HG03095 (cell line): Measurements from ENCODE around the gene PRKCB.

ENCODE experiments used
- ATAC-seq: cut with Tn5 transposase; IDR thresholded peaks from one replicate; pipeline ENCODE4 v1.9.1; 2021; ENCODE audit warnings: moderate library complexity; ENCODE audit not compliant: unreplicated experiment

PRKCB gene

DNA sequence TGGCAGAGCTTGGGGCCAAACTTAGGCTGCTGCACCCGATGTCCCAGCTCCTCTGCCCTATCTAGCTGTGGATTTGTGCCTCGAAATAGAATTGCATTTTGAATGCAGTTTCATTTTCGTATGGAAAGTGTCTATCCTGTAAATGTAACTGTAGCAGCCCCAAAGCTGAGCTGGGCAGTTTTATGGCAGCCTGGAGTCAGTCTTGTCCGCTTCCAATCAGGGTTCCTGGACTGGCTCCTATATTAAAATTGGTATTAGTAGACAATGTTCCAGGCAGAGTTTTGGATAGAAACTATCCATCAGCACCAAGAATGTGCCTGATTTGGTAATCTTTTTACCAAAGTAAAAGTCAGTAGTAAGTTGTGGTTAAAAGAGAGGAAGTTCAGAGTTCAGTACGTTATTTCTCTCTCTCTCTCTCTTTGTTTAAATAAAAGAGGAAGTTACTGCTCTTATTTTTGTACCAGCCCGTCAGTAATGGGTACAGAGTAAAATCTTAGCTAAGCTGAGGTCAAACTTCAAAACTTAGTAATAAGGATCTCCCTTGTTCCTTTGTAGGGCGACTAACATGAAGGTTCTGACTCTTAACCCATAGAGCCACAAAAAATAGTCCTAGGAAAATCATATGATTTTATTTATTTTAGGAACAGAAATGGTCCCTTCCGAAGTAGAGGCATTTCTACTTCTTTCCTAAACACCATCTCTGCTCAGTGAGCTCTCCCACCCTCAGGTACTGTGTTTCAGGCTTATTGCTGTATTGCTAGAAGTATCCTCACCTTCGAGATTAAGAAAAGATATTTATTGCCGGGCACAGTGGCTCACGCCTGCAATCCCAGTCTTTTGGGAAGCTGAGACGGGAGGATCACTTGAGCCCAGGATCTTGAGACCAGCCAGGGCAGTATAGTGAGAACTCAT is 28.0 kb downstream of the PRKCB start:
- ATAC-seq: peak; percentile 69

DNA sequence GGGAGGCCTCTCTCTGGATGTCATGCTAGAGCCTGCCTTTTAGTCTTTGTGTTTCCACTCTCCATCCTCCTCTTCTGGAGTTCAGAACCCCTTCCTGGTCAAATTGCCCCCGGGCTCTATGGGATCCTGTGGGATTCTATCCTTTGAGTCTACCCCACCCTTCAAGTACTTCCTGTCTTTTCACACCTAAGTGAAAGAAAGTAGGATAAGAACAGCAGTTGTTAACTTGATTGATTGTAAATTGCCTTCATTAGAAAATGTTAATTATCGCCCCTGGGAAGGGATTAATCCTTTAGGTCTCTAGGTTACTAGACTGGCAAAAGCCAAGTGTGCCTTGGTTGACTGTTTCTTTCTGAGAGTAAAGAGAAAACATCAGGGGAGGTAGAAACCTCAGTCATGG is 30.1 kb downstream of the PRKCB start:
- no peak for ATAC-seq

DNA sequence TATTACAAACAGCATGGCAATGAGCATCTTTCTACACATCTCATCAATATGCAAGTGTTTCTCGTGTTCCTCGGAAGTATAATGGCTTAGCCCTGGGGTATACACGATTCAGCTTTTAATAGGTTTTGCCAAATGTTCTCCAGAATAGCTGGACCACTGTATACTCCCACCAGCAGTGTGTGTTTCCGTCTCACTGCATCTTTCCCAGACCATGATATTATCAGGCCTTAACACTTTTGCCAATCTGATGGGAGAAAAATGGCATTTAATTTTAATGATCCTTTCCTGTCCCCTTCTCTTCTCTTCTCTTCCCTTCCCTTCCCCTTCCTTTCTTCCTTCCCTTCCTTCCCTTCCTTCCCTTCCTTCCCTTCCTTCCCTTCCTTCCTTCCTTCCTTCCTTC is 30.8 kb downstream of the PRKCB start:
- ATAC-seq: no peak

- ATAC-seq: no peak
Measured at GRCh38 chr16:23867566-23867965, 31.8 kb downstream of the PRKCB start.

DNA sequence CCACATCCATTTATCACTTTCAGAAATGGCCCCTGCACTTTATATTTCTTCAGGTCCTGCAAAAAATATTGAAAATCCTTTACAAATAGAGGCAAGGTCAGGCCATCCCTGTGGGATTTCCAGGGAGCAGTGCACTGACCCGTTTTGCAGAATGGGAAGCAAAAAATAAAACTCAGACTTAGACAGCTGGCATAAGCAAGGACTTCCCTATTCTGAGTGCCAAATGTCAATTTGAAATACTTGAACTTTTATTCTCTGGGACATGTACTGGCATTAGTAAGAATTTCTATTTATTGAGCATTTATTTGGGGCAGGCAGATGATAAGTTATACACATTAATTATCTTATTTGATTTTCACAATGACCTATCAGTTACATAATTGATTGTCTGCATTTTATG is 32.4 kb downstream of the PRKCB start:
- ATAC-seq: no peak

GRCh38 chr16:23869052-23869451 is 33.3 kb downstream of the PRKCB start:
- no peak for ATAC-seq

GRCh38 chr16:23871924-23872323 is 36.1 kb downstream of the PRKCB start:
- no peak for ATAC-seq

- no peak for ATAC-seq
Measured at GRCh38 chr16:23874613-23875294, 39.0 kb downstream of the PRKCB start.

DNA sequence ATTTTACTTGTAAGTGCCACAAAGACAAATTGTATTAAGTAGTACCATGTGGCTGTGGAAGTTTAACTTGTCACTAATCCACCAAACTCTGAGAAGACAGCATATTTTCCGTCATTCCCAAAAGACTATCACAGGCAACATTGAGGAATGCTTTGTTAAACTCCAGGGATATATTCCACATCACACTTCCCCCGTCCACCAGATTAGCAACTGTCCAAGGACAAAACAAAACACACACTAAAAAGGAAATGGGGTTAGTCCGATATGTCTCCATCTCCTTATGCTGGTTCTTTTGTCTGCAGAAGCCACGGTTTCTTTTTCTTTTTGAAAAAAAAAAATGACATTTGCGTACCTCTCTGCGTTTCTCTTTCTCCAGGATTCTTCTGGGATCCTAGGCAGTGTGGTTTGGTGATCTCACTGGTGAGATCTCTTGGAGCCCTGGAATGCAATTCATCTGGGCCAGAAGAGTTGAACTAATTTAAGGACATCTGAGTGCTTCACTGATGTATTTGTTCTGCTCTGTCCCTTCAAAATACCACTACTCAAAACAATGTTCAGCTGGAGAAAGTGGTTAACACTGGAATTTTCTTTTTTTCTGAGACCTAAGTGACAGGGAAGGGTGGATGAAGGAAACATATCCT is 40.6 kb downstream of the PRKCB start:
- ATAC-seq: no peak

DNA sequence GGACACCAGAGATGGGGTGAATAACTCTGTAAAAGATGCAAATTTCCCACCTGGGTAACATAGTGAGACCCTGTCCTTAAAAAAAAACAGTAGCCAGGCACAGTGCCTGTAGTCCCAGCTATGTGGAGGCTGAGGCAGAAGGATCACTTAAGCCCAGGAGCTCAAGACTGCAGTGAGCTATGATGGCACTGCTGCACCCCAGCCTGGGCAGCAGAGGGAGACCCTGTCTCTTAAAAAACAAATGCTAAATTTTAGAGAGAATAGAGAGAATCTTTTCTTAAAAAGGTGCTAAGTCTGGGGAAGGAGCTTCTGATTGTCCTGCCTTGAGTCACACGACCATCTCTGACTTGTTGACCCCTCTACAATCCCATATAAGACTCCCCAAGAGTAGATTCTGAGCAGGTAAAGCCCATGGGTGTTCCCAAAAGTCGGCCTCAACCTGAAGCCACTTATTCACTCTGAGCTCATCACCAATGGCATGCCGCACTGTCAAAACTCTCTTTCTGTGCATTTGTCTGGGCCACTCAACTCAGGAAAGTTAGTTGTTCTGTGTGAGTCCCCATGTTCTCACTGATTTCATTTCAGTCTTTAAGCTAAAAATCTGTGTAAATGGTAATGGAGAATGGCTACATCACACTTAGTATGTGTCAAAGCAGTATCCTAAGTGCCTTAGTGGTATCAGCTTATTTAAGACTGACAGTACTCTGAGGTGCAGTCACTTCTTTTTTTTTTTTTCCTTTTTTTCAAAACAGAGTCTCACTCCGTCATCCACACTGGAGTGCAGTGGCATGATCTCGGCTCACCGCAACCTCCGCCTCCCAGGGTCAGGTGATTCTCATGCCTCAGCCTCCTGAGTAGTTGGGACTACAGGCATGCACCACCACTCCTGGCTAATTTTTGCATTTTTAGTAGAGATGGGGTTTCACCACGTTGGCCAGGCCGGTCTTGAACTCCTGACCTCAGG is 41.6 kb downstream of the PRKCB start:
- ATAC-seq: no peak

DNA sequence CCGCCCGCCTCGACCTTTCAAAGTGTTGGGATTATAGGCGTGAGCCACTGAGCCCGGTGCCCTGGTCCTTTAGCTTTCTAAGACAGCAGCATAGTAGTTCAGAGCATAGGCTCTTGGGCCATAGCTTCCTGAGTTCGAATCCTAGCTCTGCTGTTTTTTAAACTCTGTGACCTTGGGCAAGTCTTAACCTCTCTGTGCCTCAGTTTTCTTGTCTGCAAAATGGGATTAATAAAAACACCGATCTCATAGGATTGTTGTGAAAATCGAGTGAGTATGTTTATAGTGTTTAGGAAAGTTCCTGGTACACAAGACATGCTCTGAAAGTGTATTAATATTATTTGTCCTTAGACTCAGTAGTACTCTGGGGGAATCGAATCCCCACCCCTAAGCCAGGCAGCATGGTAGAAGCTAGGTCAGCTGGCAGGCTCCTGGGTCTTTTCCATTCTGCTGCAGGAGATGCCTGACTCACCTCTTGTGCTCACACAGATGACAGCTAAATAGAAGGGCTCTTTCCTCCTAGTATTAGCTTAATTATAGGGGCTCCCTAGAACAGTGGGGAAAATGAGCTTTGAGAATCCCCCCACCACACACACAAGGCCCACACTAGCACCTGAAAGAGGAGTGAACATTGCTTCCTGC is 44.1 kb downstream of the PRKCB start:
- ATAC-seq: no peak

GRCh38 chr16:23889189-23889588 is 53.4 kb downstream of the PRKCB start:
- no peak for ATAC-seq

GRCh38 chr16:23893986-23894385 is 58.2 kb downstream of the PRKCB start:
- ATAC-seq: no peak

DNA sequence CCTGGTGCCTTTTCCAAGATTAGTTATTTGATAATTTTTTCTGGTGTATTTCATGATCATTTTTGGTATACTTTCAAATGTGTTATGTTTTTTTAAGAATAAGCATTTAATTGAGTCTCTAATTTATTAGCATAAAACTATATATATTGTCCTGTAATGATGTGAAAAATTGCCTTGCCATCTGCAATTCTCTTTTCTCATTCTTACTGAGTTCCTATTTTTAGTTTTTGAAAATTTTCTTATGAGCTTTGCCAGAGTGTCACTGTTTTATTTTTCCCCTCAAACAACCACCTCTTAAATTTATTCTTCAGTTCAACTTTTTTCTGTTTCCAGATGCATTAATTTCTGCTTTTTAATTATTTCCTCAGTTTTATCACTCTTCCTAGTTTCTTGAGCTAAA is 59.3 kb downstream of the PRKCB start:
- ATAC-seq: no peak

DNA sequence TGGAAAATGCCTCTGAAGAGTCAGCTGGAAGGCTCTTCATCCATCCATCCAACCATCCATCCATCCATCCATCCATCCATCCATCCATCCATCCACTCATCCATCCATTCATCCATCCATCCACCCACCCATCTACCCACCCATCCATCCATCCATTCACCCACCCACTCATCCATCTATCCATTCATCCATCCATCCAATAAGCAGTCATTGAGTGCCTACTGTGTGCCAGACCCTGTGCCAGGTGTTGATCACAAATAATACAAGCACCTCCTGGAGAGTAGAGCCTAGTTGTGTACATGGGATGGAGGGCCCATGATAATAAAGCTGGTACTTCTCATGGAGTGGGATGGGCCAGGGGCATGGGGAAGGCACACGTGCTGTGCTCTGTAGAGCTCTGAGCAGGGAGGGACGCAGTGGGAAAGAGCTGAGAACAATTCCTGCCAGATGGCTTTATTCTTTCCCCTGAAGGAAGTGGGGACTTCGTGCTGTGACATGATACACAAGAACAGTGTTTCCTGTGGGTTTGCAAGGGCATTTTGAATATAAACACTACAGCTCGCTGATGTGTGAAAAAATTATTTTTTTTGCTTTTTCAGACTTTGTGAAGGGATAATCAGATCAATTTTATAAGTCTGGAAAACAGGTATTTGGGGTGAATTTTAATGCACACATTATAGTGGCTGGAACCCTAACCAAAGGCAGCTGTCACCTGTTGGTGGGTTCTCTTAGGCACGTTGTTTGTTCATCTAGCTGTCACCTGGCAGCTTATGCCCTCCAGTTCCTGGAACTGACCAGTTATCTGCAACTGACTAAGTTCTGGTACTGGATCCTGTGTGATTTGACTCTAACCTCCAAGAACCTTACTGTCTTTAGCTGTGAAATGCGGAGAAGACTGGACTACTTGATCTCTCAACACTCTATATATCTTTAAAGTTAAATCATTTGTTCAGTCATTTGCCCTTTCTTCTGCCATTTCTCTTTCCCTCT is 61.3 kb downstream of the PRKCB start:
- no peak for ATAC-seq

DNA sequence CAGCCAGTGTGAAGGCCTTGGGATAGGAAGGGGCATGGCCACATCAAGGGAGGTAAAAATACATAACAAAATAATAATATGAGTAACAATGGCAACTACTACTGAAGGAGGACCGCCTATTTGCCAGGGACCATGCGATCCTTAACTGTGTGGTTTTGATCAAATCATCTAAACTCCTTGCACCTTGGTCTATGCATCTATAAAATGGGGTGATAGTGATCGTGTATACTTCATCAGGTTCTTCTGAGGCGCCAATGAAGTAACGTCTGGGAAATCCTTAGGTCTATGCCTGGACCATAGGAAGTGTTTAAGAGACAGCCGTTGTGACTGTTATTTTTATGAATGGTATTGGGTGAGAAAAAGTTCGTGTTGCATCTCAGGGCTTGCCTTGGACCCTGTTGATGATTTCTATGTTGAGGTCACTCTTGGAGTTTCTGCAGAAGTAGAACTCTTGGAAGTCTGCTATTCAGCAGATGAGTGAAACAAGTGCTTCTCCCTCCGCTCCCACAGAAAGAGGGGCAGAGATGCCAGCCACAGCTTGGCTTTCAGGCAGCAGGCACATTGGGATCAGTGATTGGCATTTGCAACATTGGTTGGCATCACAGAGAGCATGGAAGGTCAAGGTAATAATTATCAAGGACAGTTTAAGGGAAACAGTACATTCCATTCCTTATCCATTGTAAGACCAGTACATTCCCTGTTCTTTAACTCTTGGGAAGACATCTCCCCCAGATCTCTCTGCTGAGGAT is 63.1 kb downstream of the PRKCB start:
- ATAC-seq: no peak

DNA sequence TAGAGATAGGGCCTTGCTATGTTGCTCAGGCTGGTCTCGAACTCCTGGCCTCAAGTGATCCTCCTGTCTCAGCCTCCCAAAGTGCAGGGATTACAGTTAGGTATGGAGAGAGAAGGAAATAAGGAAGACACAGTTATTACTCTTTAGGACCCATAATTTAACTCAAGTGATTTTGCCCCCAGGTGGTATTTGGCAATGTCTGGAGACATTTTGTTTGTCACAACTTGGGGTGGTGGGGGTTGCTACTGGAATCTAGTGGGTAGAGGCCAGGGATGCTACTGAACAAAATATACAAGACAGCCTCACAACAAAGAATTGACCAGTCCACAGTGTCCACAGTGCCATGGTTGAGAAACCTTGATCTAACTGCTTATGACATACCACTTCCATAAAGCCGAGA is 64.1 kb downstream of the PRKCB start:
- ATAC-seq: no peak

- no peak for ATAC-seq
Measured at GRCh38 chr16:23900480-23901177, 64.8 kb downstream of the PRKCB start.
